ENCODE results near the gene S100PBP.

DNA sequence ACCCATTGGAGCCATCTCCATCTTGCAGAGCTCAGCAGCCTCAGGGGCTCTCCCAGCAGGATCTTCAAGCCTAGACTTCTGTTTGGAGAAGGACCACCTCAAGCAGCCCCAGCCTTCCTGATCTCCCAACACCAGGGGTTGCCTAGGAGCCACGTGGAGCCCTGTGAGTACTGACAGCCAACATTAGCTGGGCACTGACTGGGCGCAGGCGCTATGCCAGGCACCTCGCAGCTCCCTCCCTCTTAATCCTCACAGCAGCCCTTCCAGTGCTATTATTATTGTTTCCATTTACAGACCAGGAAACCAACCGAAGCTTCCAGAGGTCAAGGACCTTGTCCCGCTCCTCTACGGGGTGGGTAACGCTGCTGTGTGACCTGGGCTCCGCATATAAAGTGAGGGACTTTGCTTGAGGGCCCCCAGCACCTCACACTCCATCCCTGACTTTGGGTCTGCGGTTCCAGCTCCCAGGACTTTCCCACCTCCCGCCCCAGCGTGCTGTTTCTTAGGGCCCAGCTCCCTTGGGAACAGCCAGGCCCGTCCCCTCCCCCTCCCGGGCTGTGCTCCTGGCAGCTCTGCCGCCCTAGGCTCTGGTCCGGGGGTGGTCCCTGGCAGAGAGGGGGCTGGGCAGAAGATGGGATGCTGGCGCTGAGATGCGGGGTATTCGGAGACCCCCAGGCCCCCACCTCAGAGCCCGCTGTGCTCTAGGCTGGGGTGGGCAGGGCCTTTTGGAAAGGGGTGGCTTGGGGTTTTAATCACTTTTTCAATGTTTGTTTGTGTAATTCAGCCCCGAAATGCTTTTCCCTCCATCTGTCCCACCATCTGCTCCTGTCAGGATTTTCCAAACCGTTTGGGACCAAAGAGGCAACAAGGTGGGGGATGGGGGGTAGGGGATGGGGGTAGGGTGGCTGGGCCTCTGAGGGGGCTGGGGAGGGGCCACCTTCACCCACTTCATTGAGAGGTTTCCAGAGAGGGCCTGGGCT, 64.7 kb downstream of the S100PBP start:
- TF ChIP-seq, protein P1, sequence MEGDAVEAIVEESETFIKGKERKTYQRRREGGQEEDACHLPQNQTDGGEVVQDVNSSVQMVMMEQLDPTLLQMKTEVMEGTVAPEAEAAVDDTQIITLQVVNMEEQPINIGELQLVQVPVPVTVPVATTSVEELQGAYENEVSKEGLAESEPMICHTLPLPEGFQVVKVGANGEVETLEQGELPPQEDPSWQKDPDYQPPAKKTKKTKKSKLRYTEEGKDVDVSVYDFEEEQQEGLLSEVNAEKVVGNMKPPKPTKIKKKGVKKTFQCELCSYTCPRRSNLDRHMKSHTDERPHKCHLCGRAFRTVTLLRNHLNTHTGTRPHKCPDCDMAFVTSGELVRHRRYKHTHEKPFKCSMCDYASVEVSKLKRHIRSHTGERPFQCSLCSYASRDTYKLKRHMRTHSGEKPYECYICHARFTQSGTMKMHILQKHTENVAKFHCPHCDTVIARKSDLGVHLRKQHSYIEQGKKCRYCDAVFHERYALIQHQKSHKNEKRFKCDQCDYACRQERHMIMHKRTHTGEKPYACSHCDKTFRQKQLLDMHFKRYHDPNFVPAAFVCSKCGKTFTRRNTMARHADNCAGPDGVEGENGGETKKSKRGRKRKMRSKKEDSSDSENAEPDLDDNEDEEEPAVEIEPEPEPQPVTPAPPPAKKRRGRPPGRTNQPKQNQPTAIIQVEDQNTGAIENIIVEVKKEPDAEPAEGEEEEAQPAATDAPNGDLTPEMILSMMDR (IDR thresholded peaks at IDR 0.05), result no peak
- TF ChIP-seq POLR2A (IDR thresholded peaks at IDR 0.05), result no peak

All from Peyer's patch (tissue), 4 donors.